HG02798 (cell line): Measurements from ENCODE around the gene H19.

Experiments
- ATAC-seq: cut with Tn5 transposase; IDR thresholded peaks from one replicate; pipeline ENCODE4 v1.9.1; 2021; ENCODE audit warnings: mild to moderate bottlenecking; ENCODE audit not compliant: unreplicated experiment, poor library complexity

The H19 gene

GRCh38 chr11:1949302-1949701 is 48.3 kb downstream of the H19 start:
- no peak for ATAC-seq

- no peak for ATAC-seq
Measured at GRCh38 chr11:1948389-1948788, 49.3 kb downstream of the H19 start.

- no peak for ATAC-seq
Measured at GRCh38 chr11:1947592-1948237, 49.9 kb downstream of the H19 start.

GRCh38 chr11:1946812-1947484 is 50.7 kb downstream of the H19 start, which contains the start of gene MRPL23:
Gene MRPL23, plus strand, starts transcription at chr11:1947332. Its CDS starts 31 bp downstream, at chr11:1947363.
- ATAC-seq = no peak
